ENCODE results near the gene MEI1. TPM values are rescaled to one million over a fixed set of nuclear protein-coding genes. Genes with fewer than 3 reads are reported as not detected.

The MEI1 gene
- total RNA-seq, 1 experiment from 2014 or later = 0.61 TPM

GRCh38 chr22:41700108-41700364 lies 733 bp downstream of the MEI1 start:
- no peak overlapping the region for H3K4me2 ChIP-seq
- ChIA-PET POLR2A (ENCODE audit: unreplicated experiment) (no interaction called here), CTCF (interaction anchor here (0.7 kb wide), 1 partner anchor 11 kb away, joined by 3 read pairs; the partner anchor contains the start of gene SNU13)
- H3K4me1 ChIP-seq (replicated peaks; ENCODE audit: insufficient read depth) = peaks cover 6% of the 10 kb centered on the region; the same call in 1 of the 2 replicates
- H4K20me1 ChIP-seq (ENCODE audit: insufficient read depth) = no peaks in the 10 kb centered on the region
- H3K27ac ChIP-seq = no peak overlapping the region
- peaks cover 9% of the 10 kb centered on the region; the same call in 1 of the 2 replicates for H3F3A ChIP-seq (ENCODE audit: insufficient read depth, low read depth)
- BruUV-seq (replicated peaks) = no TSS peak
- H3K9me3 ChIP-seq (ENCODE audit: insufficient read depth, low read depth) = no peaks in the 10 kb centered on the region
- no peaks in the 10 kb centered on the region for H3K27me3 ChIP-seq (ENCODE audit: insufficient read depth, low read depth)
- no peak overlapping the region for H2AFZ ChIP-seq
- no peaks in the 10 kb centered on the region for H3K9me2 ChIP-seq (ENCODE audit: insufficient read depth)
- H3K79me2 ChIP-seq (ENCODE audit: low read depth) = no peaks in the 10 kb centered on the region
- no peak for DNase-seq
- intact Hi-C loops (cut with micrococcal nuclease; ENCODE audit: unreplicated experiment) = no loop called here
- TF ChIP-seq EZH2 (IDR thresholded peaks at IDR 0.05; ENCODE audit: low read depth) (no peak), CTCF (conservative IDR thresholded peaks at IDR 0.05) (no peak)
- no peak overlapping the region for H3K4me3 ChIP-seq
- H3K36me3 ChIP-seq (ENCODE audit: low read depth) = no peaks in the 10 kb centered on the region

GRCh38 chr22:41702763-41703162 lies 3.5 kb downstream of the MEI1 start:
- no peak overlapping the region for H3K4me2 ChIP-seq
- no peak for DNase-seq
- no peak overlapping the region for H3K4me3 ChIP-seq
- CTCF ChIA-PET = no interaction called here
- H3K79me2 ChIP-seq (ENCODE audit: low read depth) = no peaks in the 10 kb centered on the region
- H4K20me1 ChIP-seq (ENCODE audit: insufficient read depth) = no peaks in the 10 kb centered on the region
- POLR2A ChIA-PET (ENCODE audit: unreplicated experiment) = no interaction called here
- H3K4me1 ChIP-seq (replicated peaks; ENCODE audit: insufficient read depth) = no peaks in the 10 kb centered on the region
- H3K27me3 ChIP-seq (ENCODE audit: insufficient read depth, low read depth) = no peaks in the 10 kb centered on the region
- H2AFZ ChIP-seq = no peak overlapping the region
- no peaks in the 10 kb centered on the region for H3K9me2 ChIP-seq (ENCODE audit: insufficient read depth)
- H3K36me3 ChIP-seq (ENCODE audit: low read depth) = no peaks in the 10 kb centered on the region
- no peak overlapping the region for H3K27ac ChIP-seq
- intact Hi-C loops (cut with micrococcal nuclease; ENCODE audit: unreplicated experiment) = no loop called here
- TF ChIP-seq CTCF (conservative IDR thresholded peaks at IDR 0.05) (no peak), EZH2 (IDR thresholded peaks at IDR 0.05; ENCODE audit: low read depth) (no peak)
- BruUV-seq (replicated peaks) = no TSS peak
- H3F3A ChIP-seq (ENCODE audit: insufficient read depth, low read depth) = peaks cover 6% of the 10 kb centered on the region; the same call in 1 of the 2 replicates
- H3K9me3 ChIP-seq (ENCODE audit: insufficient read depth, low read depth) = no peaks in the 10 kb centered on the region

GRCh38 chr22:41709341-41709740 lies 10.0 kb downstream of the MEI1 start:
- Histone ChIP-seq H3F3A (ENCODE audit: insufficient read depth, low read depth) (peaks cover 13% of the 10 kb centered on the region; the same call in 1 of the 2 replicates), H3K79me2 (ENCODE audit: low read depth) (no peaks in the 10 kb centered on the region), H3K4me3 (no peak overlapping the region), H3K9me2 (ENCODE audit: insufficient read depth) (no peaks in the 10 kb centered on the region), H3K9me3 (ENCODE audit: insufficient read depth, low read depth) (no peaks in the 10 kb centered on the region), H4K20me1 (ENCODE audit: insufficient read depth) (no peaks in the 10 kb centered on the region), H3K27ac (no peak overlapping the region), H3K36me3 (ENCODE audit: low read depth) (no peaks in the 10 kb centered on the region), H3K4me2 (no peak overlapping the region), H3K4me1 (replicated peaks; ENCODE audit: insufficient read depth) (peaks cover 6% of the 10 kb centered on the region; the same call in 1 of the 2 replicates), H2AFZ (no peak overlapping the region), H3K27me3 (ENCODE audit: insufficient read depth, low read depth) (no peaks in the 10 kb centered on the region)
- no peak for DNase-seq
- ChIA-PET POLR2A (ENCODE audit: unreplicated experiment) (no interaction called here), CTCF (no interaction called here)
- intact Hi-C loops (cut with micrococcal nuclease; ENCODE audit: unreplicated experiment) = no loop called here
- no peak for TF ChIP-seq CTCF (conservative IDR thresholded peaks at IDR 0.05)
- no peak for TF ChIP-seq EZH2 (IDR thresholded peaks at IDR 0.05; ENCODE audit: low read depth)
- no TSS peak for BruUV-seq (replicated peaks)
